Measurements from ENCODE around the gene NR1D1.

Gene NR1D1

DNA sequence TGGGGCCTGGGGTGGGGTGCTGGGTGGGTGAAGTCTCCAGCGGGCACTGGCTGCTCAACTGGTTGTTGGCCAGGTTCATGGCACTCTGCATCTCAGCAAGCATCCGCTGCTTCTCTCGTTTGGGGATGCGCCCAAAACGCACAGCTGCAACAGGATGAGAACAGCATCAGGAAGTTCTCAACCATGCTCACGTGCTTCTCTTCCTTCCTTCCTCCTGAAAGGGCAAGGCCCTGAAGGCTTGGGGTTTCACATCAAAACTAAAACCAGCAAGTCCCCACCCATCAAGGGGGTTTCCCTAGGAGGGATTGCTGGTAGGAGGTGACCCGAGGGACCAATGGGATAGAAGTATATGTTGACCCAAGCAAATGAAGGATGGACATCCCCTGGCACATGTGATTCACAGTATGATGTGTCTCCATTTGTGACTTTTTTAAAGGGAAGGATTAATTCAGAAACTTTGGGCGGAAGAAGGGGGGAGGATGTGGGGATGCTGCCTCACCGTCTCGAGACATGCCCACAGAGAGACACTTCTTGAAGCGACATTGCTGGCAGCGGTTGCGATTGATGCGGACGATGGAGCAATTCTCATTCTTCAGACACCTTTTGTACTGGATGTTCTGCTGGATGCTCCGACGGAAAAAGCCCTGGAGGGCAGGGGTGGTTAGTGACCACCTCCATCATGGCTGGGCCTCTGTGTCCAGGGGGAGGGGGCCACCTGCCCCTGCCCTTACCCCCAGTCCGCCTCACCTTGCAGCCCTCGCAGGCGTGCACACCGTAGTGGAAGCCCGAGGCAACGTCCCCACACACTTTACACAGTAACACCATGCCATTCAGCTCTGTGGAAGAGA lies 4.2 kb downstream of the NR1D1 start:
- DNase-seq, result peak; percentile 72 to 83

DNA sequence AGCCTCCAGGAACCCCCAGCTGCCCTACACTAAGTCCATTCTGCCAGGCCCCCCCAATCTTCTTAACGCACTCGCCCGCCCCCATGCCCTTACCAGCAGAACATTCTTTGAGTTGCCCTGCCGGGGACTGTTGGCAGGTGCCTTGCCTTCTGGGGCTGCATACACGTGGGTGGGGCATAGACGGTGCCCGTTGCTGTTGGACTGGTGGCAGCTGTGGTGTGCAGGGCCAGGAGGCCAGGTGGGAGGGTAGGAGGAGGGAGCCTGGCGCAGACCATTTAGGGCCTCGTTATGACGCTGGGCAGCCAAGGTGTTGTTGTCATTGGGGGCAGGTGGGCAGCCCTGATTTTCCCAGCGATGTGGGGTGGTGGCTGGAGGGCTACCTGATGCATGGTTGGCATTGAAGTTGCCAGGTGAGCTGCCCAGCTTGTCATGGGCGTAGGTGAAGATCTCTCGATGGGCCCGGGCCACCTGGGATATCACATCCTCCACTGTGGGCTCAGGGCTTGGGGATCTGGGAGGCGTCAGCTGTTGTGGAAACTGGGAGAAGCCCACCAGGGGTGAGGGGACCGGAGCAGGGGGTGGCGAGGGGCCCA lies 4.9 kb downstream of the NR1D1 start:
- no peak for DNase-seq

DNA sequence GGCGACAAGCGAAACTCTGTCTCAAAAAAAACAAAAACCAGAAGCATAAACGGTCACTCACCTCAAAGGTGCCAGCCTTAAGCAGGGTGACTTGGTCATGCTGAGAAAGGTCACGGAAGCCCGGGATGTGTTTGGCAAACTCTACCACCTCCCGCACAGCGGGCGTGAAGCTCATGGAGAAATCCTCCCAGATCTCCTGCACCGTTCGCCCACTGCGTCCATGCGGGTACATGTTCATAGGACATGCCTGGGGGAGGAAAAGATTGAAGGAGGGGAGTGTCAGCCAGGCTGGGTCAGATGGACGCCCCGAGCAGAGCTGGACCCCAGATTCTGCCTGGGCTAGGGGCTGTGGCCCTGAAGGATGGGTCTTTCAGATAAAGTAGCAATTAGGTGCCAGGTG lies 5.5 kb downstream of the NR1D1 start:
- DNase-seq, result no peak

DNA sequence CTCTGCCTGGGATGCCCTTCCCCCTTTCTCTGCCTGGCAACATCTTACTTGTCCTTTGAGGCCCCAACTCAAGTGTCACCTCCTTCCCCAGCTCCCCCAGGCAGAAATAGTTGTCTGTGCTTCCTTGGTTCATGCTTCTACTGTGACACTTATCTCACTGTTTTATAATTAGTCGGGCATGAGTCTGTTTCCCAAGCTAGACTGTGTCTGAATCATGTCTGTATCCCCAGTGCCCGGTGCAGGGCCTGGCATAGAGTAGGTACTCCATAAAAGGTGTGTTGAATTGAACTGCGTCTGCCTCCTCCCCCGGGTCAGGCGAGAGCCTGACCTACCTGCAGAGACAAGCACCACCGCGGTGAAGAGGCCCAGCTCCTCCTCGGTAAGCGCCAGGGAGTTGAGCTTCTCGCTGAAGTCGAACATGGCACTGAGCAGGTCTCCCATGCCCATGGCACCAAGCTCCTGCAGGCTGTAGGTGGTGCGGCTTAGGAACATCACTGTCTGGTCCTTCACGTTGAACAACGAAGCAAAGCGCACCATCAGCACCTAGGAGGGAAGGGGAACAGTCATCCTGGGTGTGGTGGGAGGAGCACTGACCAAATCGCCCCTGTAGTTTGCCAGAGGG lies 6.7 kb downstream of the NR1D1 start:
- no peak for DNase-seq

DNA sequence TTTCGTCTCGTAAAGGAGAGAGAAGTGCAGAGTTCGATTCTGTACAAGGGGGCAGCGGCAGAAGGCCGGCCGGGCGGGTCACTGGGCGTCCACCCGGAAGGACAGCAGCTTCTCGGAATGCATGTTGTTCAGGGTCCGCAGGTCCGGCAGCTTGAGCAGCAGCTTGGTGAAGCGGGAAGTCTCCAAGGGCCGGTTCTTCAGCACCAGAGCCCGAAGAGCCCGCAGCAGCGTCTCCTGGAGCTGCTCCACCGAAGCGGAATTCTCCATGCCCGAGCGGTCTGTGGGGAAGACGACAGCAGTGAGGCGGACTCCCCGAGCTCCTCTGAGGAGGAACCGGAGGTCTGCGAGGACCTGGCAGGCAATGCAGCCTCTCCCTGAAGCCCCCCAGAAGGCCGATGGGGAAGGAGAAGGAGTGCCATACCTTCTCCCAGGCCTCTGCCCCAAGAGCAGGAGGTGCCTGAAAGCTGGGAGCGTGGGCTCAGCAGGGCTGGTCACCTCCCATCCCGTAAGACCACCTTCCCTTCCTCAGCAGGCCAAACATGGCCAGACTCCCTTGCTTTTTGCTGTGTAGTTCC lies 7.3 kb downstream of the NR1D1 start:
- DNase-seq, result no peak

DNA sequence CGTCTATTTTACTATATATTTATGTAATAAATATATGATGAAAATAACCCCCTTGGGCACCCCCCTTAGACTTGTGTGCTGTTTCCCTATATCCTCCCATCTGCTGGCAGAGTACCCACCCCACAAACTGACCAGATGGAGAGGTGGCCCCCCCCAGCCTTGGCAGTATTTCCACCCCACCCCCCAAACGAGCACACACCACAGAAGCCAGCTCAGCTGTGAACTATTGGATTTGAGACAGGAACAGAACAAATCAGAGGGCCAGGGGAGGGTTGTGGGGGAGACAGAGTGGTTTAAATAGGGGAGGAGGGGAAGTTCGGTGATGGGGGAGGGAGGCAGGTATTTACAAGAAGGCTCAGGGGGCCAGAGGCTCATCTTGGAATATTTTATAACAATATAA lies 7.8 kb downstream of the NR1D1 start:
- no peak for DNase-seq

DNA sequence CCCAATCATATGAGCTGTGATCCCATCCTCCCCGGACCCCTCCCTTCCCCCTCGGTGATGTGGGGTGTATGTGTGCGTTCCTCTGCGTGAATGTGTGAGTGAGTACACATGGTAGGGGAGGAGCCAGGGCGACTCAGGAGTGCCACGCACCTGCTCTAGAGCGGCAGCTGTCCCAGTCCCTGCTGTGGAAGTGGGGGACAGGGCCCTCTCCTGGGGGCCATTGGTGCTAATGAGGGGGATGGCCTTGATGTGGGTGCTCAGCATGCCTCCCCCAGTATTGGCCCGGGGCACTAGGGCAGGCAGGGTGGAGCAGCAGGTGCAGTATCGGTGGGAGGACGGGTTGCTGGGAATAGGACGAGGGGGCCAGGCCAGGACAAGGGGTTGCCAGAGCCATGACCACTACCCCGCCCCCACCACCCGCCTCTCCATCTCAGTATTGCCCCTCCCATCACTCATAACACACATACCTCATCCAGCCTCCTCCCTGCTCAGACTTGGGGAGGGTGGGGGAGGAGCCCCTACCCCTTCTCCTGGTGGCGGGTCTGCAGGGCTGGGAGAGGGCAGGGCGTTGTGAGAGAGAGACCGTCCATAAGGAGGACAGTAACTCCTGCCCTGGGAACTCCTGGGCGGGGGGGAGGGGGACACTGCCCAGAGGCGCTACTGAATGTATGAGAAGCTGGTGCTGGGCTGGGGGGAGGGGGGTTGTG lies 8.5 kb downstream of the NR1D1 start:
- DNase-seq, result peak in 1 of 2 donors; percentile 13

DNA sequence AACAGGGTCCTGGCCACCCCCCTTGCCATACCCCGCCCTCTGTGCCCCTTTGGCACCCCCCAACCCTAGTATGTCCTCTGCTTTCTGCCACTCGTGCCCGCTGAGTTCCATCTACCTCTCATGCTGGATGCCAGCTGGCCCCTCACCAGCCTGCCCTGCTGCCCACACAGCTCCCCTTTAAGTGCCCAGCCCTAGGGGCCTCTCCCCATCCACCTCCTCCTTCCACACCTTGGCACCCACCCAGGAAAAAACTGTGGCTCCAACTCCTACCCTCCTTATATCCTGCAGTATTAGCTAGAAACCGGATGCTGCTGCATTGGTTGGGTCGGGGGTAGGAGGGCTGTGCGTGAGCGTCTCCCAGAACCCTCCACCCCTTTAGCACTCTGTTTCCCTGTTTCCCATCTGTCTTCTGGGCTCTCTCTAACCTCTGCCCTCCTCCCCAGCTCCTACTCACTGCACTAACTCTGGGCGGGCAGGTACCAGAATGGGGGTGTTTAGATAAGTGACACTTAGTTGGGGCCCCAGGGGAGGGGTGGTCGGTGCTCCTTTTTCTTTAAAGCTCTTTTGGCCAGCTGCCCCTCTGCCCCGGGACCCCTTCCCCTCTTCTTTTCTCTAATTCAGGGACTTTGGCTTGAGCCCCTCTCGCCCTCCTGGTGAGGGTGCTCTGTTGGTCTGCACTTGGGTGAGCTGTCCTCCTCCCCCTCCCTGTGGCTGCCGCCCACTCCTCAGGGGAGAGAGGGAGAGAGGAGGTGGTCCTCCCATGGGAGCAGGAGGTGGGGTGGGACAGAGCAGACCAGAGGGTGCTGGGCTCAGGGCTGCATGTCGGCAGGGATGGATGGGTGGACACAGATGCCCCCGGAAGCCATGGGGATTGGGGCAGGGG lies 9.9 kb downstream of the NR1D1 start:
- no peak for DNase-seq

DNA sequence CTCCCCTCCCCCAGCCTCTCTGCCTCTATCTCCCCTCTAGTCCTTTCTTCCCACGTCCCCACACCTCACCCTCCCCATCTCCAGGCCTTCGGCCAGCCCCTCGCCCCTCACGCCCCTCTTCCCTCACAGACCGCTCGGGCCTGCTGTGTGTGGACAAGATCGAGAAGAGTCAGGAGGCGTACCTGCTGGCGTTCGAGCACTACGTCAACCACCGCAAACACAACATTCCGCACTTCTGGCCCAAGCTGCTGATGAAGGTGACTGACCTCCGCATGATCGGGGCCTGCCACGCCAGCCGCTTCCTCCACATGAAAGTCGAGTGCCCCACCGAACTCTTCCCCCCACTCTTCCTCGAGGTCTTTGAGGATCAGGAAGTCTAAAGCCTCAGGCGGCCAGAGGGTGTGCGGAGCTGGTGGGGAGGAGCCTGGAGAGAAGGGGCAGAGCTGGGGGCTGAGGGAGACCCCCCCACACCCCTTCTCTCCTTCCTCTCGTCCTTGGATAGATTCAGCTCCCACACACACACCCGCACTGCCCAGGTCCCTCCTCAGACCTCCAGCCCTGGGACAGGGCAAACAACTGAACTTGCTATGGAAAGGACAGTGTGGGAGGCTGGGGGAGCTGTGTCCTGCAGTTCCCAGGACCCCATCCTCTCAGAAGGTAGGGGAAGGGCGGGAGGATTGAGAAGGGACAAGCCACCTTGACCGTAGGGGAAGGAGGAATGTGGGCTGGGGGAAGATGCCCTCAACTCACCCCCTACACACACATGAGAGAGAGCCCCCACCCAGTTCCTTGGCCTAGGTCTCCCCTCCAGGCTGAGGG lies 11.1 kb downstream of the NR1D1 start:
- DNase-seq, result no peak

DNA sequence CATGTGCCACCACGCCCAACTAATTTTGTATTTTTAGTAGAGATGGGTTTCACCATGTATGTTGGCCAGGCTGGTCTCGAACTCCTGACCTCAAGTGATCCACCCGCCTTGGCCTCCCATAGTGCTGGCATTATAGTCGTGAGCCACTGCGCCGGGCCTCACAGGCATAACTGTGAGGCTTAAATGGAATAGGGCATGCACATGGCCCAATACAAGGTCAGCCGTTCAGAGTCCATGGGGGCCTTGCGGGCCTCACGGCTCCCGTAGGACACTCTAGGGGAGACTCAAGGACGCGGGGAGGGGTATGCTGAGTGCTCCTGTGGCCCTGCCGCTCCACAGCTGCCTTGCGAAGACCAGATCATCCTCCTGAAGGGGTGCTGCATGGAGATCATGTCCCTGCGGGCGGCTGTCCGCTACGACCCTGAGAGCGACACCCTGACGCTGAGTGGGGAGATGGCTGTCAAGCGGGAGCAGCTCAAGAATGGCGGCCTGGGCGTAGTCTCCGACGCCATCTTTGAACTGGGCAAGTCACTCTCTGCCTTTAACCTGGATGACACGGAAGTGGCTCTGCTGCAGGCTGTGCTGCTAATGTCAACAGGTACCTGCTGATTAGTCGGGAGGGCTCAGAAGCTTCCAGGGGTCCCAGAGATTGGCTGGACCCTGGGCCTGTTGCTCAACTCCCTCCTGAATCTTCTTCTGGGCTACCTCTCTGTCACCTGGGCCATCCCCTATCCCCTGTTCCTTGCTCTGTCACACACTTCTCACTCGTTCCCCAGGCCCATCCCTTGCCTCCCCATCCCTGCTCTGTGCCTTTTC lies 12.3 kb downstream of the NR1D1 start:
- DNase-seq, result no peak

DNA sequence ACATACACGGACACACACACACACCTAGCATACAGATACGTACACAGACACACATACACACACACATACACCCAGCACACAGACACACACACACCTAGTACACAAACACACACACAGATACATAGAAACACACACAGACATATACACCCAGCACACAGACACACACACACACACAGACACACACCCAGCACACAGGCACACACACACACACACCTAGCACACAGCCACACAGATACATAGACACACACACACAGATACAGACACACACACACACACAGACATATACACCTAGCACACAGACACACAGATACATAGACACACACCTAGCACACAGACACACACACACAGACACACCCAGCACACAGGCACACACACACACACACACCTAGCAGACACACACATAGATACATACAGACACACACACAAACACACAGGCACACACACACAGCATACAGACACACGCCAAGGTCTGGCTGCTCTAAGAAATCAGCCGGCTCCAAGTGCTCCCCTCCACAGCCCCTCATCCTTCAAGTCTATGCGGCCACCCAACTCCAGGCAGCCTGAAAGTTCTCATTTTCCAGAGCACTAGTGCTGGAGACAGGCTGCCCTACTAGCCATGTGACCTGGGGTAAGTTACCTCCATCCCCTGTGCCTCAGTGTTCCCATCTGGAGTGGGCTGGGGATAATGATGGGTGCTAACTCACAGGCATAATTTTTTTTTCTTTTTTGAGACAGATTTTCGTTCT lies 13.2 kb downstream of the NR1D1 start:
- DNase-seq, result no peak

DNA sequence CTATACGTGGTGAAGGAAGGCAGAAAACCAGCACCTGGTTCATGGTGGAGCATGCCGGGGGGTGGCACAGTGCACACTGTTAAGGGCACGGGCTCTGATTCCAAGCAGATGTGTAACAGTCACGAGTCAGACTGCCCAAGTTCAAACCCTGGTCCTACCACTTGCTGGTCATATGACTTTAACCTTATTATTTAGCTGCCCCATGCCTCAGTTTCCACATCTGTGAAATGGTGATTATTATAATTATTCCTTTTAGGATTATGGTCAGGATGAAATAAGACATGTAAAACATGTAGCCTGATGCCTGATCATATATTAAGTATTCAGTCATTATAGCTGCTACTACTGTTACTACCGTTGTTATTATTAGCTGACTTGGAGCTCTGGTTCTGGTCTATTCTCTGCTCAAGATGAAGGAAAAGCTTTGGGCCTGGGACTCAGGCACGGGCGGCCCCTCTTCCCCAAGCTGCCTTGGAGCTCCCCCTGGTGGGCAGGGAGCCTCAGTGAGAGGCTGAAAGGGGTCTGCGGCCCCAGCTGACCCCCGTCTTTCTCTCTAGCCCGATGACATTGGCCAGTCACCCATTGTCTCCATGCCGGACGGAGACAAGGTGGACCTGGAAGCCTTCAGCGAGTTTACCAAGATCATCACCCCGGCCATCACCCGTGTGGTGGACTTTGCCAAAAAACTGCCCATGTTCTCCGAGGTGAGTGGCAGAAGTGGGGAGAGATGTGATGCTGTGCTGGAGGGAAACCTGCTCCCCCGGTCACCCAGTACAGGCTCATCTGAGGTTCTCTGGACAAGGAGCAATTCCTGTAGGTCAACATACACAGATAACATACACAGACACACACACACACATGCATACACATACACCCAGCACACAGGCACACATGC lies 14.0 kb downstream of the NR1D1 start:
- peak; percentile 71 to 79 for DNase-seq

DNA sequence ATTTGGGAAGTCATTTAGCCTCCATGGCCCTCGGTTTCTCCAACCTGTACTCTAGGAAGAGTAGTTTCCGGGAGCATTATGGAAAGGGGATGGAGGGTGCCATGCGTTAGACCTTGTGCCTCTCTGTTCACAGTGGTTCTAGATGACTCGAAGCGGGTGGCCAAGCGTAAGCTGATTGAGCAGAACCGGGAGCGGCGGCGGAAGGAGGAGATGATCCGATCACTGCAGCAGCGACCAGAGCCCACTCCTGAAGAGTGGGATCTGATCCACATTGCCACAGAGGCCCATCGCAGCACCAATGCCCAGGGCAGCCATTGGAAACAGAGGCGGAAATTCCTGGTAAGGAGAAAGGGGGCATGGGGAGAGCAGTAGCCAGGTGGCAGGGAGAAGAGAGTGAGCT lies 15.9 kb downstream of the NR1D1 start:
- no peak for DNase-seq

DNA sequence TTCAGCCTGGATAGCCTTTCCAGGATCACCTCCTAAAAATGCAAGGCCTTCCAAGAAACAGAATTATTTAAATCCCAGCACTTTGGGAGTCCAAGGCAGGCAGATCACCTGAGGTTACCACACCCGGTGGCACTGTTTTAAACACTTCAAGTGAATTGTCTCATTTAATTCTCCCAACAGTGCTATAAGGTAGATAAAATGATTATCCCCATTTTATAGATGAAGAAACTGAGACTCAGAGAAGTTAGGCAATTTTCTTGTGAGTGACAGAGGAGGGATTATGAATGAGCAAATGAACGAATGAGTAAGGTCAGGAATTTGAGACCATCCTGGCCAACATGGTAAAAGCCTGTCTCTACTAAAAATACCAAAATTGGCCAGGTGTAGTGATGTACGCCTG lies 20.8 kb downstream of the NR1D1 start:
- DNase-seq, result no peak

DNA sequence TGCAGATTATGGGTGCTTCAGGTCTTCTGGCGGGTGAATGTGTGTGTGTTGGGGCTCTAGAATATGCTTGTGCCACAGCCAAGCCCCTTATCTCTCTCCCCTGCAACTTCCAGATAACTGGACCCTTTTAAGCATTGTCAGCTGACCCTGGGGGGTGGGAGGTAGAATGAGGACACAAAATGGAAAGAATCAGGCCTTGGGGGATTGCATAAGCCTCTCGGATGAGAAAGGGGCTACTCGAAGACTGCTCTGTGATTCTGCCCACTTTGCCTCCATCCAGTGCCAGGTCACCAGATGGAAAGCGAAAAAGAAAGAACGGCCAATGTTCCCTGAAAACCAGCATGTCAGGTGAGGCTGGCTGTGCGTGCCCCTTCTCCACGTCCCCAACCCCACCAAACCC lies 23.8 kb downstream of the NR1D1 start:
- DNase-seq, result no peak

DNA sequence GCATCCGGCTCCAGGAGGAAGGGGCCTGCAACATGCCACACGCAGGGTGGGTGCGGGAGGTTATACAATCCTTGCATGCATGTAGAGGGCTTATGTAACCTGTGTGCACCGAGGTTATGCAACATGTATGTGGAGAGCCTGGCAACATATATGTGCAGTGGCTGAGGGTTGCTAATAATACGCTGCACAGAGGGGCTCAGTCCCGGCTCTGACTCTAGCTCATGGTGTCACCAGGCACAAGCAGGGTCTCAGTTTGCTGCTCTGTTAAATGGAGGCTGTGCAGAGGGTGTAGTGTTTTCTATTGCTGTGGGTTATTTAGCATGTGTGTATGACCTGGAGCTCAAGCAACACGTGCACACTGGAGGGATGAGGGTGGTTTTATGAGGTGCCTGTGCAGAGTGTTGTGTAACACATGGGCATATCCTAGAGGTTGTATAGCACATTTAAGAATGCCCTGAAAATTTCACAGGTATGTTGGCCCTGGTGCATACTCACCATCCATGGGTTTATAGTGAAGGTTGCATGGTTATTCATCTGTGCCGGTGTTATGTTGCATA lies 24.4 kb downstream of the NR1D1 start:
- DNase-seq, result no peak

DNA sequence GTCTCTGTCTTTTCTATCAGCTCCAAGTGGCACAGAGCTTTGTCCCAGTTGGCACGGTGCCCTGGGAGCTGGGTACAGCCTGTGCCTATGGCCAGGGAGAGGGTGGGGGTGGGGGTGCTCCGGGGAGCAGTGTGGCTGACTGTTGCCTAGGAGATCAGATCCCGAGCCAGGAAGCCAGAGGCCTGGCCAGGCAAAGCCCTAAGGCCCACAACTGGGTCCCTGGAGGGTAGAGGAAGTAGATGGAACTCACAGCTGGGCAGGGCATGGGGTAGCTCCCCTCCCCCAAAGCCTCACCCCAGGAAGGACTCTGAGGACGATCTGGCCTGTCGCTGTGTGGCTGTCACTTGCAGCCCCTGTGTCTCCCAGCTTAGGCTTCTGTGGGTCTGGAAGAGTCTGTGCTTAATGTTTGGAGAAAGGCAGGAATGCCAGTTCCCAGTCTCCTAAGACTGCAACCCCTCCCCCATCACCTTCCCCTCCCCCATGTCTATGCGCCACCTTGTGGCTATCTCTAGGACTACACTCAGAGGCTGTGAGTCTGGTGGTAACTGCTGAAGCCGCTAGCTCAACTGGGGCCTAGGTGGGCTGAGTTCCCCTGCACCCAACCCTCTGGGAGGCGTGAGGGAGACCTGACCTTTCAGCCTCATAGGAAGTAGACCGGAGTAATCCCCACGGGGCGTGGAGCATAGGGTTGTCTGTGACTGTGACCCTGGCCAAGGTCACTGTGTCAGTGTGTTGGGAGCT lies 25.0 kb downstream of the NR1D1 start:
- DNase-seq, result peak; percentile 72 to 79

DNA sequence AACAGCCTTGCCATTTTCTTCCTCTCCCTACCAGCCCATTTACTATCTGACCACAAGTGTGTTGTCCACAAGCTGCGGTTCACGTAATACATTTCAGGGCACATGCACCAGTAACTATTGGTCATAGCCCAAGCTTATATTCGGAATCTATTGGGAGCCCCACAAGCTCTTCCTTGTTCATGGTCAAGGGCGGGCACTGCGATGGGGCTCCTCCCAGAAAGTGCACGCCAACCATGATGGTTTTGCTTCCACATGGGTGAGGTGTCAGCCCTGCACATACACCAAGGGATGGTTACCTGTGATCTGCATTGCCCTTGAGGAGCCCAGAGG lies 25.6 kb downstream of the NR1D1 start:
- DNase-seq, result no peak

Data from stimulated activated CD4-positive, alpha-beta T cell treated with anti-CD3 and anti-CD28 coated beads, Interleukin-2, amount 100 ng/mL, for 24 hours (primary cell).